Thyroid gland (tissue), 4 donors: Measurements from ENCODE around the gene IRX4.

Experiments
- CTCF ChIP-seq, 6 experiments: fragments of 200-600 bp in 3 of 6; fragments of 450-650 bp in 3 of 6; sonication (generic) in 3 of 6; IDR thresholded peaks; one replicate each; pipeline ENCODE4 v1.5.1; 2016 to 2019; ENCODE audit warnings: antibody characterized with exemption in 6 of 6, mild to moderate bottlenecking in 2 of 6, inconsistent platforms in 1 of 6, moderate library complexity in 1 of 6
- POLR2A ChIP-seq, 2 donors: fragments of 450-650 bp; IDR thresholded peaks; one replicate each; pipeline ENCODE4 v1.6.1; 2017; ENCODE audit warnings: antibody characterized with exemption in 2 of 2, mild to moderate bottlenecking in 2 of 2, moderate library complexity in 1 of 2

- TF ChIP-seq CTCF (IDR thresholded peaks at IDR 0.05) (no peak), POLR2A (IDR thresholded peaks at IDR 0.05) (no peak)
Measured at GRCh38 chr5:1831257-1831656, 51.5 kb downstream of the IRX4 start.
